HCT116 (cell line): ENCODE data around the gene NDUFAF5. TPM values are rescaled to one million over a fixed set of nuclear protein-coding genes. Genes with fewer than 3 reads are reported as not detected.

Experiments
- ATAC-seq: fragments of 200-7000 bp; cut with Tn5 transposase; 2 replicates; pipeline ENCODE4 v1.9.1; 2020; ENCODE audit warnings: mild to moderate bottlenecking, moderate library complexity
- BruUV-seq: library from RNA; stranded (reverse); fragments of 400-500 nt; replicated peaks from 2 replicates; lab custom pipeline; 2021; lab: Mats Ljungman, UMichigan
- CTCF ChIA-PET: fragments of 300-600 bp; sonication (Branson Sonifier 250); formaldehyde crosslinking; loops from one replicate; lab custom pipeline; 2021; ENCODE audit warnings: antibody characterized with exemption; lab: Charles Lee
- POLR2A ChIA-PET: fragments of 300-600, 350-600 bp; sonication (Branson Sonifier 250); formaldehyde crosslinking; loops from one replicate; lab custom pipeline; 2021; ENCODE audit warnings: antibody characterized with exemption; lab: Charles Lee
- RAD21 ChIA-PET, 2 experiments: fragments of 300-600 bp; sonication (Branson Sonifier 250); formaldehyde crosslinking; loops; one replicate each; lab custom pipeline; 2023; ENCODE audit warnings: low total read pairs in 2 of 2; ENCODE audit not compliant: uncharacterized antibody in 2 of 2, unreplicated experiment in 2 of 2, low non-redundant PET in 1 of 2; lab: Charles Lee
- DNase-seq: peaks from one replicate; pipeline ENCODE4 v3.0.0-alpha.2; 2010; ENCODE audit warnings: low read depth, low spot score
- H2AFZ ChIP-seq: fragments of 200-600 bp; shearing (Covaris generic), sonication (generic); 2 replicates; pipeline ENCODE4 v1.6.1; 2017; ENCODE audit warnings: low read depth, mixed run types, mixed read lengths, antibody characterized with exemption, low read length; ENCODE audit not compliant: poor library complexity, severe bottlenecking
- H3K27ac ChIP-seq: 2 replicates; pipeline ENCODE4 v1.5.1; 2012; ENCODE audit warnings: low read depth, low read length
- H3K27me3 ChIP-seq: fragments of 200-600 bp; sonication (generic); 2 replicates; pipeline ENCODE4 v1.6.1; 2016; ENCODE audit warnings: mixed run types, low read length, mixed read lengths; ENCODE audit not compliant: insufficient read depth
- H3K36me3 ChIP-seq, 2 experiments: fragments of 200-500 bp in 1 of 2; fragments of 200-600 bp in 1 of 2; sonication (Bioruptor generic) in 1 of 2; sonication (generic) in 1 of 2; 2 replicates each; pipeline versions ENCODE4 v1.5.1 to v1.6.1; 2014 to 2016; ENCODE audit warnings: low read length in 2 of 2, inconsistent platforms in 1 of 2, mixed read lengths in 1 of 2, mixed run types in 1 of 2; ENCODE audit not compliant: insufficient read depth in 2 of 2, control insufficient read depth in 1 of 2
- H3K4me1 ChIP-seq, 2 experiments: fragments of 200-600 bp in 1 of 2; sonication (generic) in 1 of 2; 2 replicates each; pipeline versions ENCODE4 v1.5.1 to v1.6.1; 2012 to 2017; ENCODE audit warnings: low read length in 2 of 2, inconsistent platforms in 1 of 2, mild to moderate bottlenecking in 1 of 2, mixed read lengths in 1 of 2, mixed run types in 1 of 2, moderate library complexity in 1 of 2; ENCODE audit not compliant: insufficient read depth in 2 of 2, control insufficient read depth in 1 of 2
- H3K4me2 ChIP-seq: fragments of 200-600 bp; sonication (generic); 2 replicates; pipeline ENCODE4 v1.6.1; 2017; ENCODE audit warnings: mixed run types, low read length, mixed read lengths
- H3K4me3 ChIP-seq, 2 experiments: fragments of 200-600 bp in 1 of 2; sonication (generic) in 1 of 2; replicated peaks in 1 of 2; 2 replicates each; pipeline ENCODE4 v1.5.1; 2011 to 2016; ENCODE audit warnings: low read length in 2 of 2, control low read depth in 1 of 2, low read depth in 1 of 2, mild to moderate bottlenecking in 1 of 2, mixed read lengths in 1 of 2, mixed run types in 1 of 2
- H3K79me2 ChIP-seq: fragments of 200-600 bp; sonication (generic); 2 replicates; pipeline ENCODE4 v1.6.1; 2017; ENCODE audit warnings: mild to moderate bottlenecking, mixed run types, low read length, moderate library complexity, mixed read lengths; ENCODE audit not compliant: insufficient read depth
- H3K9ac ChIP-seq: fragments of 200-600 bp; sonication (generic); 2 replicates; pipeline ENCODE4 v1.6.1; 2016; ENCODE audit warnings: low read length, mixed read lengths
- H3K9me2 ChIP-seq: fragments of 200-600 bp; sonication (generic), shearing (Covaris generic); 2 replicates; pipeline ENCODE4 v1.6.1; 2017; ENCODE audit warnings: mixed run types, mild to moderate bottlenecking, moderate library complexity; ENCODE audit not compliant: insufficient read depth
- H3K9me3 ChIP-seq, 2 experiments: fragments of 200-500 bp in 1 of 2; fragments of 200-600 bp in 1 of 2; sonication (Bioruptor generic) in 1 of 2; sonication (generic) in 1 of 2; 2 replicates each; pipeline ENCODE4 v1.6.1; 2014 to 2017; ENCODE audit warnings: low read length in 2 of 2, mixed read lengths in 2 of 2, inconsistent platforms in 1 of 2, low read depth in 1 of 2, mild to moderate bottlenecking in 1 of 2, mixed run types in 1 of 2, moderate library complexity in 1 of 2; ENCODE audit not compliant: control insufficient read depth in 1 of 2, insufficient read depth in 1 of 2
- H4K20me1 ChIP-seq: fragments of 200-600 bp; sonication (generic), shearing (Covaris generic); 2 replicates; pipeline ENCODE4 v1.6.1; 2017; ENCODE audit warnings: mixed run types, mild to moderate bottlenecking, moderate library complexity; ENCODE audit not compliant: insufficient read depth
- CBX3 ChIP-seq: IDR thresholded peaks from 2 replicates; pipeline ENCODE4 v1.6.1; 2012; ENCODE audit warnings: low read depth
- CEBPB ChIP-seq: IDR thresholded peaks from 2 replicates; pipeline ENCODE4 v1.6.1; 2012; ENCODE audit warnings: low read depth
- FOSL1 ChIP-seq: IDR thresholded peaks from 2 replicates; pipeline ENCODE4 v1.6.1; 2012; ENCODE audit warnings: low read depth
- JUND ChIP-seq: IDR thresholded peaks from 2 replicates; pipeline ENCODE4 v1.6.1; 2012
- POLR2AphosphoS5 ChIP-seq: IDR thresholded peaks from 2 replicates; pipeline ENCODE4 v1.6.1; 2011; ENCODE audit warnings: mild to moderate bottlenecking, low read depth, low read length, moderate library complexity
- SP1 ChIP-seq: IDR thresholded peaks from 2 replicates; pipeline ENCODE4 v1.6.1; 2012; ENCODE audit warnings: low read depth
- SRF ChIP-seq: IDR thresholded peaks from 2 replicates; pipeline ENCODE4 v1.6.1; 2012; ENCODE audit warnings: low read depth
- TCF7L2 ChIP-seq: IDR thresholded peaks from 2 replicates; pipeline ENCODE4 v1.7.0; 2011; ENCODE audit warnings: borderline replicate concordance, inconsistent platforms; ENCODE audit not compliant: insufficient read depth, insufficient read length; ENCODE audit errors: extremely low read depth
- ZNF274 ChIP-seq: fragments of 200-500 bp; sonication (Bioruptor generic); IDR thresholded peaks from 2 replicates; pipeline ENCODE4 v1.6.1; 2014; ENCODE audit warnings: mild to moderate bottlenecking, low read depth, low read length, inconsistent platforms
- intact Hi-C: fragments of 100-400 bp; cut with micrococcal nuclease; formaldehyde crosslinking; loops from 2 replicates; pipeline ENCODE4 v1.10.0; 2022
- total RNA-seq: library from RNA; stranded (reverse); gene quantifications from one replicate; pipeline ENCODE4 v1.2.1, GENCODE V29; 2021; ENCODE audit not compliant: unreplicated experiment
- TF ChIP-seq, protein P1 (sequence below), 3 experiments: fragments of 200-600 bp in 1 of 3; sonication (generic) in 1 of 3; IDR thresholded peaks in 2 of 3; conservative IDR thresholded peaks in 1 of 3; 2 replicates each; pipeline ENCODE4 v1.5.1; 2012 to 2017; ENCODE audit warnings: low read depth in 2 of 3, low read length in 2 of 3, antibody characterized with exemption in 1 of 3, borderline replicate concordance in 1 of 3, control low read depth in 1 of 3, mild to moderate bottlenecking in 1 of 3, mixed read lengths in 1 of 3, mixed run types in 1 of 3, moderate library complexity in 1 of 3; ENCODE audit not compliant: insufficient read depth in 1 of 3

The NDUFAF5 gene
- total RNA-seq, 1 experiment from 2014 or later: 30.8 TPM

DNA sequence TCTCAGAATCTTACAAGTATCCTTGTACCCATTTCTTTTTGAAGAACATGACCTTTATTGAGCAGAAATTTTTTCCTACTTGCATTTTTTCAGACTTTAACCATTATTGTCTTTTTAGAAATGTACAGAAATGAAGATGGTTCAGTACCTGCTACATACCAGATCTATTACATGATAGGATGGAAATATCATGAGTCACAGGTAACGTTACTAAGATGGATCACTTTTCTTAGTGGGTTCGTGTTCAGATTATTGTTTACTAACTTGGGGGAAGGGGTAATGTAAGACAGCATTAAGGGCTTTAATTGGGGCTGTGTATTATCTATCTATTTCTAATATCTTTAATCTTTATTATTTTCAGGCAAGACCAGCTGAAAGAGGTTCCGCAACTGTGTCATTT, 31.9 kb downstream of the NDUFAF5 start:
- H3K9me3 ChIP-seq: no peaks in the 10 kb centered on the region
- peaks cover 30 to 35% of the 10 kb centered on the region in 2 experiments; a peak in 3 of 4 replicates for H3K36me3 ChIP-seq
- H3K27ac ChIP-seq: no peak overlapping the region
- RAD21 ChIA-PET: no interaction called here
- peaks cover 5% of the 10 kb centered on the region; the same call in 1 of the 2 replicates for H4K20me1 ChIP-seq
- no peak for TF ChIP-seq CBX3
- no peak for TF ChIP-seq JUND
- TF ChIP-seq CEBPB: no peak
- TF ChIP-seq SP1: no peak
- TF ChIP-seq ZNF274: no peak
- TF ChIP-seq, protein P1, sequence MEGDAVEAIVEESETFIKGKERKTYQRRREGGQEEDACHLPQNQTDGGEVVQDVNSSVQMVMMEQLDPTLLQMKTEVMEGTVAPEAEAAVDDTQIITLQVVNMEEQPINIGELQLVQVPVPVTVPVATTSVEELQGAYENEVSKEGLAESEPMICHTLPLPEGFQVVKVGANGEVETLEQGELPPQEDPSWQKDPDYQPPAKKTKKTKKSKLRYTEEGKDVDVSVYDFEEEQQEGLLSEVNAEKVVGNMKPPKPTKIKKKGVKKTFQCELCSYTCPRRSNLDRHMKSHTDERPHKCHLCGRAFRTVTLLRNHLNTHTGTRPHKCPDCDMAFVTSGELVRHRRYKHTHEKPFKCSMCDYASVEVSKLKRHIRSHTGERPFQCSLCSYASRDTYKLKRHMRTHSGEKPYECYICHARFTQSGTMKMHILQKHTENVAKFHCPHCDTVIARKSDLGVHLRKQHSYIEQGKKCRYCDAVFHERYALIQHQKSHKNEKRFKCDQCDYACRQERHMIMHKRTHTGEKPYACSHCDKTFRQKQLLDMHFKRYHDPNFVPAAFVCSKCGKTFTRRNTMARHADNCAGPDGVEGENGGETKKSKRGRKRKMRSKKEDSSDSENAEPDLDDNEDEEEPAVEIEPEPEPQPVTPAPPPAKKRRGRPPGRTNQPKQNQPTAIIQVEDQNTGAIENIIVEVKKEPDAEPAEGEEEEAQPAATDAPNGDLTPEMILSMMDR (IDR thresholded peaks at IDR 0.05 in 2 of 3, conservative IDR thresholded peaks at IDR 0.05 in 1 of 3; ENCODE audit: borderline replicate concordance in 1 of 3, insufficient read depth in 1 of 3, low read depth in 2 of 3, low read length in 2 of 3): no peak
- TF ChIP-seq FOSL1: no peak
- no peak for TF ChIP-seq SRF
- TF ChIP-seq TCF7L2: no peak
- no peak for TF ChIP-seq POLR2AphosphoS5
- POLR2A ChIA-PET: no interaction called here
- no peaks in the 10 kb centered on the region for H3K9me2 ChIP-seq
- H2AFZ ChIP-seq: no peak overlapping the region
- ATAC-seq (no peak), DNase-seq (no peak)
- CTCF ChIA-PET: interaction anchor here (0.9 kb wide), 1 partner anchor 29 kb away, joined by 3 read pairs; no protein-coding TSS in a partner anchor
- H3K79me2 ChIP-seq: no peaks in the 10 kb centered on the region
- BruUV-seq: no TSS peak
- no peak overlapping the region for H3K9ac ChIP-seq
- intact Hi-C loops: no loop called here
- H3K4me2 ChIP-seq: no peak overlapping the region
- no peaks in the 10 kb centered on the region for H3K4me1 ChIP-seq
- no peaks in the 10 kb centered on the region for H3K27me3 ChIP-seq
- H3K4me3 ChIP-seq: no peak overlapping the region
